PFSK-1 (cell line): ENCODE results near the gene TCF20.

Experiments used
- FOXP2 ChIP-seq: optimal IDR thresholded peaks from 2 replicates; pipeline ENCODE3; 2011; ENCODE audit warnings: borderline replicate concordance, control low read depth, inconsistent platforms; ENCODE audit not compliant: insufficient read depth; ENCODE audit errors: extremely low read length, extremely low read depth
- POLR2AphosphoS5 ChIP-seq: IDR thresholded peaks from 2 replicates; pipeline ENCODE4 v1.6.1; 2012; ENCODE audit warnings: low read depth, mild to moderate bottlenecking, control low read depth, low read length, moderate library complexity
- SIN3A ChIP-seq: IDR thresholded peaks from 2 replicates; pipeline ENCODE4 v1.6.1; 2012; ENCODE audit warnings: mild to moderate bottlenecking, low read length, moderate library complexity, borderline replicate concordance; ENCODE audit not compliant: insufficient read depth
- TAF1 ChIP-seq: IDR thresholded peaks from 2 replicates; pipeline ENCODE4 v1.6.1; 2012; ENCODE audit warnings: low read length, control low read depth, borderline replicate concordance; ENCODE audit not compliant: insufficient read depth
- TF ChIP-seq, protein P1 (sequence below), 2 experiments: IDR thresholded peaks; 2 replicates each; pipeline versions ENCODE4 v1.6.1 to v1.8.0; 2011 to 2012; ENCODE audit warnings: low read depth in 2 of 2, low read length in 2 of 2, control low read depth in 1 of 2, inconsistent platforms in 1 of 2, mild to moderate bottlenecking in 1 of 2, moderate library complexity in 1 of 2; ENCODE audit not compliant: insufficient read depth in 1 of 2

The TCF20 gene

DNA sequence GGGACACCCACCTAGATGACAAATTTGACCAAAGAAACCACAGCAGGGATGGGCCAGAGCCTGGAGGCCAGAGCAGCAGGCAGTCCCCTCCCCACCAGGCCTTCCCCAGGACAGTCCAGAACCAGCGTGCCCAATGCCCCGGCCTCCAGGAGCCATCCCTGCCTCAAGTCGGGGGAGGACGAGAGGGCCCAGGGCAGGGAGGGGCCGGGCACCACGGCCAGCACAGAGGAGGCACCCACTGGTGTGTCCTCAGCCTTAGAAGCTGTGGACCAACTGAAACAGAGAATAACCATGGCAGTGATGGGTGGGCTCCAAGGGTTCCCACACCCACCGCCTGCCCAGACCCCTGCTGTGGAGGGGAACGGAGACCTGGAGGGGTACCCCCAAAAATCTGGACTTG, 28.3 kb upstream of the TCF20 start:
- no peak for TF ChIP-seq TAF1
- TF ChIP-seq, protein P1, sequence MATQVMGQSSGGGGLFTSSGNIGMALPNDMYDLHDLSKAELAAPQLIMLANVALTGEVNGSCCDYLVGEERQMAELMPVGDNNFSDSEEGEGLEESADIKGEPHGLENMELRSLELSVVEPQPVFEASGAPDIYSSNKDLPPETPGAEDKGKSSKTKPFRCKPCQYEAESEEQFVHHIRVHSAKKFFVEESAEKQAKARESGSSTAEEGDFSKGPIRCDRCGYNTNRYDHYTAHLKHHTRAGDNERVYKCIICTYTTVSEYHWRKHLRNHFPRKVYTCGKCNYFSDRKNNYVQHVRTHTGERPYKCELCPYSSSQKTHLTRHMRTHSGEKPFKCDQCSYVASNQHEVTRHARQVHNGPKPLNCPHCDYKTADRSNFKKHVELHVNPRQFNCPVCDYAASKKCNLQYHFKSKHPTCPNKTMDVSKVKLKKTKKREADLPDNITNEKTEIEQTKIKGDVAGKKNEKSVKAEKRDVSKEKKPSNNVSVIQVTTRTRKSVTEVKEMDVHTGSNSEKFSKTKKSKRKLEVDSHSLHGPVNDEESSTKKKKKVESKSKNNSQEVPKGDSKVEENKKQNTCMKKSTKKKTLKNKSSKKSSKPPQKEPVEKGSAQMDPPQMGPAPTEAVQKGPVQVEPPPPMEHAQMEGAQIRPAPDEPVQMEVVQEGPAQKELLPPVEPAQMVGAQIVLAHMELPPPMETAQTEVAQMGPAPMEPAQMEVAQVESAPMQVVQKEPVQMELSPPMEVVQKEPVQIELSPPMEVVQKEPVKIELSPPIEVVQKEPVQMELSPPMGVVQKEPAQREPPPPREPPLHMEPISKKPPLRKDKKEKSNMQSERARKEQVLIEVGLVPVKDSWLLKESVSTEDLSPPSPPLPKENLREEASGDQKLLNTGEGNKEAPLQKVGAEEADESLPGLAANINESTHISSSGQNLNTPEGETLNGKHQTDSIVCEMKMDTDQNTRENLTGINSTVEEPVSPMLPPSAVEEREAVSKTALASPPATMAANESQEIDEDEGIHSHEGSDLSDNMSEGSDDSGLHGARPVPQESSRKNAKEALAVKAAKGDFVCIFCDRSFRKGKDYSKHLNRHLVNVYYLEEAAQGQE (IDR thresholded peaks at IDR 0.05; ENCODE audit: insufficient read depth in 1 of 2, low read depth in 2 of 2, low read length in 2 of 2), result no peak
- TF ChIP-seq FOXP2, result no peak
- TF ChIP-seq POLR2AphosphoS5, result no peak
- no peak for TF ChIP-seq SIN3A

- TF ChIP-seq TAF1, result no peak
- TF ChIP-seq SIN3A, result no peak
- no peak for TF ChIP-seq POLR2AphosphoS5
- TF ChIP-seq, protein P1 (IDR thresholded peaks at IDR 0.05; ENCODE audit: insufficient read depth in 1 of 2, low read depth in 2 of 2, low read length in 2 of 2), result no peak
- no peak for TF ChIP-seq FOXP2
These were observed 27.3 kb upstream of the TCF20 start for GRCh38 chr22:42297778-42298177.

- no peak for TF ChIP-seq SIN3A
- TF ChIP-seq FOXP2, result no peak
- no peak for TF ChIP-seq TAF1
- TF ChIP-seq, protein P1 (IDR thresholded peaks at IDR 0.05; ENCODE audit: insufficient read depth in 1 of 2, low read depth in 2 of 2, low read length in 2 of 2), result no peak
- TF ChIP-seq POLR2AphosphoS5, result no peak
These were observed 26.4 kb upstream of the TCF20 start for GRCh38 chr22:42296883-42297282.

GRCh38 chr22:42296381-42296853, 26.0 kb upstream of the TCF20 start:
- no peak for TF ChIP-seq POLR2AphosphoS5
- no peak for TF ChIP-seq SIN3A
- TF ChIP-seq, protein P1 (IDR thresholded peaks at IDR 0.05; ENCODE audit: insufficient read depth in 1 of 2, low read depth in 2 of 2, low read length in 2 of 2), result no peak
- TF ChIP-seq TAF1, result no peak
- TF ChIP-seq FOXP2, result no peak
